SHP77 treated with DMSO at 0.1 percent for 48 hours (cell line): ENCODE results near the gene MUC2.

Experiments used
- DNase-seq: peaks from one replicate; lab custom pipeline; 2025; lab: John Stamatoyannopoulos, UW

Gene MUC2

DNA sequence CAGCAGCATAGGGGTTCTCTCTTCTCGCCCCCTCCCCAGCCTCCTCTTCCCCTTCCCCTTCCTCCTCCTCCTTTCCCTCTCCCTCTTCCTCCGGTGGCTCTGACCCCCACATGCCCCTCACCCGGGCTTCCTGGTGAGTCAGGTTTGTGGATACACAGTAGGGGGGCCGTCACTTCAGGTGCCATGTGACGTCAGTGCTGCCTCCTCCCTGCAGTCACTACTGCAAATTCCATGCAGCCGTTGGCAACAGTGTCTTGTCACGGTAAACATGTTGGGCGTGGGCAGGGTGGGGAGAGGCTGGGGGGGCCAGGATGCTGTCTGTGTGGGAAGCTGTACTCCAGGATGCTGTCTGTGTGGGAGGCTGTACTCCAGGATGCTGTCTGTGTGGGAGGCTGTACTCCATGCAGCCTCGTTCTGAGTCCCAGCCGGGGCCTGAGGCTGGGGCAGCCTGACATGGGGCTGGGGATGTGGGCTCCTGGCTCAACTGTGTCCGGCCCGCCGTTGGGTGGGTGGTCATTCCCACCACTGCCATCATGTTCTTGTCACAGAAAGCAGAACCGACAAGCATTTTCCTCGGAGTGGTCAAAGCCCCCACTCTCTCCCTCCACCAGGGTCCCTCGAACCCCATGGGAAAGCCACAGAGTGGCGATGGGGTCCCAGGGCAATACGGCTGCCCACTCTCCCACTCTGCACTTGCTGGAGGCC is 2.4 kb upstream of the MUC2 start:
- no peak for DNase-seq

DNA sequence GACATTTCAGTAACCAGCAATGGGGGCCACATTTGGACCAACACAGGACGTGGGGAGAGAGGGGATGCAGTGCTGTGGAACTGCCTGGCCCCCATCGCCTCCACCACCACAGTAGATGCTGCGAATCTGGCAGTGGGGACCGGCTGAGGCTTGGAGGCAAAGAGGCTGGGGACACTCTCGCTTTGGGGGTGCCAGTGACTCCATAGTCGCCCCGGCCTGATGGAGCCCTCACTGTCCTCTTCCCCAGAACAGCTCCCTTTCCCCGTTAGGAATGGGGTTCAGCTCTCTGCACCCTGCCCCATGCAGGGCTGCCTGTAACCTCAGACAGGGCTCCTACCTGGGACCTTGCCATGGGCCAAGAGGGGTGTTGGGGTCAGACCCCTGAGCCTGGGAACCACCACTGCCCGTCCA is 1.8 kb upstream of the MUC2 start:
- no peak for DNase-seq

DNA sequence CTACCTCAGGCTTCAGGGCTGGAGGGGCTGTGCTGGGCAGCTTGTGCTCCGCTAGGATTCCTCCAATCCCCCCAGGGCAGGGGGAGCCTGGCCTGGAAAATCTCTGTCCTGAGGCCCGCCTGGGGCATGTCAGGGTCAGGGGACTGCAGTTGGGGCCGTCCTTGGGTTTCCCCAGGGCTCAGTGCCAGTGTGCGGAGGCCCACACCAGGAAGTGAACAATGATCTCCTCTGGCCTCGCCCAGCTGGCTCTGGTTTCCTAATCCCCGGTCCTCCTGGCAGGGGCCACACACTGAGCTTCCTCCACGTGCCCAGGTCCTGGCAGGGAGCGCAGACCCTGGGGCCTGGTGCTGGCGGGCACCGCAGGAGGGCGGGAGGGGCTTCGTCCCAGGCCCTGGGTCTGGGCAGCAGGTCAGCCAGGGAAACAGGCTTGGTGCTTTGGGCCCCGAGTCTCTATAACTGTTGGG is 1.4 kb upstream of the MUC2 start:
- DNase-seq, result no peak

DNA sequence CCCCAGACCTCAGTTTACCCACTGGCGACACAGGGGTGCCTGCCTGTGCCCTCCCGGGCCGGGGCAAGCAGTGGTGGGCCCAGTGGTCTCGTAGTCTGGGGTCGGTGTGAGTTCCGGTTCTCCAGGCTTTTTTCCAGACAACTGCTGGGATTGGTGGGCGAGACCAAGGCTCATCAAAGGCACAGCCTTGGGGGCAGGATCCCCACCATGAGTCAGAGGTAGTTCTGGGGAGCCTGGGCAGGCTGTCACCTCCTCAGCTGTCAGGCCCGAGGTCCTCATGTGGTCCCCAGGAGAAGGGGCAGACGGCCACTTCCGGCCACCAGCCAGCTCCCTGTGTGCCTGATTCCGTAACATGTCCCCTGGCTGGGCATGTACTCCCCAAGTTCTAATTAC is 827 bp upstream of the MUC2 start:
- DNase-seq, result no peak

DNA sequence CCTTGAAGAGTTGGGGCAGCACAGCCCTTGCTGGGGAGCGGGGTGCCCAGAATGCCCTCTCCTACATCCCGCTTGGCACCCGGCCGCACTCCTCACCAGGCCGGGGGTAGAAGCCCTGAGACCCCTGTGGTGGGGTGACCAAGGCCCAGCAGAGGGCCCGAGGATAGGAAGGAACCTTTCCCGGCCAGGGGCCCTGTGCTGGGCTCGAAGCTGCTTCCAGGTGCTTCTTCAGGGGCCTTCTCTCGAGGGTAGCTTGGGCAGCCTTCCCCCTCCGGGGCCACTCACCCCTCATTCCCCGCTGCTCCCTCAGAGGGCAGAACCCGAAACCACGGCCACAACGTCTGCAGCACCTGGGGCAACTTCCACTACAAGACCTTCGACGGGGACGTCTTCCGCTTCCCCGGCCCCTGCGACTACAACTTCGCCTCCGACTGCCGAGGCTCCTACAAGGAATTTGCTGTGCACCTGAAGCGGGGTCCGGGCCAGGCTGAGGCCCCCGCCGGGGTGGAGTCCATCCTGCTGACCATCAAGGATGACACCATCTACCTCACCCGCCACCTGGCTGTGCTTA is 752 bp downstream of the MUC2 start:
- no peak for DNase-seq

DNA sequence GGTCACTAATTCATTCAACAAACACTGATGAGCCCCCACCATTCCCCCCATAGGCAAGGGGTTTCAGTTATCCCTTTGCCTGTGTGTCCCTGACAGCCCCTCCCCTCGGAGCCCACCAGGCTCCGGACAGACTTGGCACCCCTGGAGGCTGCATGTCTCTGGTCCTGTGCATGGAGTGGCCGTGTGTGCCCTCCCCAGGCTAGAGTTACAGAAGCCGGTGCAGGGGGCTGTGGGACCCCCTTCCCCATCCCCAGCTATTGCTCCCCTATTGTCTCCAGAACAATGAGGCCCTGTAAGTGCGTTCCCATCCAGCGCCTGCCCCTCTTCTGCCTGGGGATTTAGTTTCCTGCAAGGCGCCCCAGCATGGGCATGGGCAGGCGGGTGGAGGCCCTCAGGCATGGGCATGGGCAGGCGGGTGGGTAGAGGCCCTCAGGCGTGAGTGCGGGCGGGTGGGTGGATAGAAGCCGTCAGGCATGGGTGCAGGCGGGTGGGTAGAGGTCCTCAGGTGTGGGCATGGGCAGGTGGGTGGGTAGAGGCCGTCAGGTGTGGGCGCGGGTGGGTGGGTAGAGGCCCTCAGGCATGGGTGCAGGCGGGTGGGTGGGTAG is 1.5 kb downstream of the MUC2 start:
- DNase-seq, result no peak

DNA sequence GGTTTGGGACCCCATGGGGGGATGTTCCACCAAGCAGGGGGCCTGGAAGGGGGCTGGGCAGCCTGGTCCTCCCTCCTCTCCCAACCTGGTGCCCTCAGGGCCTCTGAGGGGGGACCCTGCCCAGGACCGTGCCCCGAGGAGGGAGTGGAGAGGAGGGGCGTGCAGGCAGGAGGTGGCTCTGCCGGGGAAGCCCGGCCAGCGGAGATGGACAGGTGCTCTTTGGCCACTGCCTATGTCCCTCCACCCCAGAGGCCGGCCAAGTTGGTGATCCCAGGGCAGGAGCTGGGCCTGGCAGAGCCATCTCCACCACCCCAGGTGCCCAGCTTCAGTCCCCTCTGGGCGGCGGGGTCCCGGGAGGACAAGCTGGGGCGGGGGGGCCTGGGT is 2.4 kb downstream of the MUC2 start:
- no peak for DNase-seq

DNA sequence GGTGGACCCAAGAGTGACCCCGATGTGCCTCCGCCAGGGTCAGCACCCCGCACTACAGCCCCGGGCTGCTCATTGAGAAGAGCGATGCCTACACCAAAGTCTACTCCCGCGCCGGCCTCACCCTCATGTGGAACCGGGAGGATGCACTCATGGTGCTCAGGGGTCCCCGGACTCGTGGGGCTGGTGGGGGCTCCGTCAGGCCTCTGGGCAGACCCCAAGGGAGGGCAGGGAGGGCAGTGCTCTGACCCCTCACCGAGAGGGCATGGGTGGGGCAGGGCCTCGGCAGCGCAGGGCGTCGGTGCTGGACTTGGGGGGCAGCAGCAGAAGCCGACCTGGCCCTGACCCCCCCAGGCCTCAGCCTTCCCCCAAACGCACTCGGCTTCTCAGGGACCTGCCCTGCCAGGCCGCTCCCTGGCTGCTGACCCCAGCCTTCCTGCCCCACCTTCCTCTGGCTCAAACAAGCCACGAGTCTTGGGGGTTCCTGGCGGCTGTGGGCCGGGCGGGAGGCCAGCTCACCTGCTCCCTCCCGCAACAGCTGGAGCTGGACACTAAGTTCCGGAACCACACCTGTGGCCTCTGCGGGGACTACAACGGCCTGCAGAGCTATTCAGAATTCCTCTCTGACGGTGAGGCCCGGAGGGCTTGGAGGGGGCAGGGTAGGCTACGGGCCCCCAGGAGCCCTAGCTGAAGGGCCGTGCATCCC is 2.9 kb downstream of the MUC2 start:
- no peak for DNase-seq

DNA sequence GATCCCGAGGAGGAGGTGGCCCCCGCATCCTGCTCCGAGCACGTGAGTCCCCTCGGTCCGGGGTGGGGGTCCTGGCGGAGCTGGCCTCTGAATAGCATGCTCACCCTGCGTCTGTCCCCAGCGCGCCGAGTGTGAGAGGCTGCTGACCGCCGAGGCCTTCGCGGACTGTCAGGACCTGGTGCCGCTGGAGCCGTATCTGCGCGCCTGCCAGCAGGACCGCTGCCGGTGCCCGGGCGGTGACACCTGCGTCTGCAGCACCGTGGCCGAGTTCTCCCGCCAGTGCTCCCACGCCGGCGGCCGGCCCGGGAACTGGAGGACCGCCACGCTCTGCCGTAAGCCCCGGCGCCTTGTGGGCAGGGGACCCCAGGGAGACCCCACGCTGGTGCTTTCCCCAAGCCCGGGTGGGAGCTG is 3.5 kb downstream of the MUC2 start:
- no peak for DNase-seq

DNA sequence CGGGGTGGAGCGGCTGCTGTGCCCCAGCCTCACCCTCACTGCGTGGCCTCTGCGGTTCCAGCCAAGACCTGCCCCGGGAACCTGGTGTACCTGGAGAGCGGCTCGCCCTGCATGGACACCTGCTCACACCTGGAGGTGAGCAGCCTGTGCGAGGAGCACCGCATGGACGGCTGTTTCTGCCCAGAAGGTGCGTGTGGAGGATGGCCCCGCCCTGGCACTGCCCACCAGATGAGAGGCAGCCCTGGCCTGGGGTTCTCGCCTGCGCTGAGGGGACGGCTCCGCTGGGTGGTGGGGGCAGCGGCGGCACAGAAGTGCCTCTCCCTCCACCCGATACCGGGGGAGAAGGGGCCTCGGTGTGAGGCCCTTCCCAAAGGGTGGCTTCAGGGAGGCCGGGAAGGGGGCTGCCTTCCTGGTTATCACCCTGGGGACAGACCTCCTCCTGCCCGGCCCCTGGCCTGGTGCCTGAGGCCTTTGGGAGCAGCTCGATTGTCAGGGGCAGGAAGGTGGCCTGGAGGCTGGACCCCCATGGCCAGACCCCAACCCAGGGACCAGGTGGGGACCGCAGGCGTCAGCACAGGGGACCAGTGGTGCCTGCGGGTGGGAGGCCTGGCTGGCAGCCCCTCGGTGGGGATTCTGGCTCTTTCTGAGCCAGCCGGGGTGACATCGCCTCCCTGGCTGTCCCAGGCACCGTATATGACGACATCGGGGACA is 7.1 kb downstream of the MUC2 start:
- DNase-seq, result no peak

DNA sequence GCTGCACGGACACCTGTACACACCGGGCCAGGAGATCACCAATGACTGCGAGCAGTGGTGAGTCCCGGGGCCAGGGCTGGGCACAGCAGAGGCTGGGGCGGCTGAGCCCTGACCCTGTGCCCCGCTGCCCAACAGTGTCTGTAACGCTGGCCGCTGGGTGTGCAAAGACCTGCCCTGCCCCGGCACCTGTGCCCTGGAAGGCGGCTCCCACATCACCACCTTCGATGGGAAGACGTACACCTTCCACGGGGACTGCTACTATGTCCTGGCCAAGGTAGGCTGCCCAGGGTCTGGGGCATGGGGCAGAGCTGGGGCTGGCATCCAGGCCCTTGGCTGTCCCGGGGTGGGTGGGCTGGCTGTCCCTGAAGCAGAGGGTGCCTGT is 7.7 kb downstream of the MUC2 start:
- DNase-seq, result no peak

DNA sequence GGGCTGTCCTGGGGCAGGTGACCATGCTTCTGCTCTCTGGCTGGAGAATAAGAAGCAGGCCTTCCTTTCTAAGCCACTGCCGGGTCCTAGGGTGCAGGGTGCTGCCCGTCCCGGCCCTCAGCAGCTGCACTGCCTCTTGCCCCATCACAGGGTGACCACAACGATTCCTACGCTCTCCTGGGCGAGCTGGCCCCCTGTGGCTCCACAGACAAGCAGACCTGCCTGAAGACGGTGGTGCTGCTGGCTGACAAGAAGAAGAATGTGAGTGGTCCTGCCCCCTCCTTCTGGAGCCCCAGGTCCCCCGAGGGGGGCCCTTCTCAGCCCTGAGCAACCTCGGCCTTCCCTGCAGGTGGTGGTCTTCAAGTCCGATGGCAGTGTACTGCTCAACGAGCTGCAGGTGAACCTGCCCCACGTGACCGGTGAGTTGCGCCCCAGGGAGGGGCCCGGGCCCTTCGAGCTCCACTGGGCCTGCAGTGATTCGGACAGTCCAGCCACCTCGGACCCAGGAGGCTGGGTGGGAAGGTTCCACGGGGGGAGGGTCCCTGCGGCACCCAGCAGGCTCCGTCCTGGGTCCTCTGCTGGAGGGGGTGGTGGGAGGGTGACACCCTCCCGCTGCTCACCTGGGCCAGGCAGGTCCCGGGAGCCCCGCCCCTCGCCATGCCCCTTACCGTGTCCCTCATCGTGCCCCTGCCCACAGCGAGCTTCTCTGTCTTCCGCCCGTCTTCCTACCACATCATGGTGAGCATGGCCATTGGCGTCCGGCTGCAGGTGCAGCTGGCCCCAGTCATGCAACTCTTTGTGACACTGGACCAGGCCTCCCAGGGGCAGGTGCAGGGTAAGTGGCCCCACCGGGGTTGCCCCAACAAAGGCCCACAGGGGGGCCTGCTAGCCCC is 8.3 kb downstream of the MUC2 start:
- no peak for DNase-seq

DNA sequence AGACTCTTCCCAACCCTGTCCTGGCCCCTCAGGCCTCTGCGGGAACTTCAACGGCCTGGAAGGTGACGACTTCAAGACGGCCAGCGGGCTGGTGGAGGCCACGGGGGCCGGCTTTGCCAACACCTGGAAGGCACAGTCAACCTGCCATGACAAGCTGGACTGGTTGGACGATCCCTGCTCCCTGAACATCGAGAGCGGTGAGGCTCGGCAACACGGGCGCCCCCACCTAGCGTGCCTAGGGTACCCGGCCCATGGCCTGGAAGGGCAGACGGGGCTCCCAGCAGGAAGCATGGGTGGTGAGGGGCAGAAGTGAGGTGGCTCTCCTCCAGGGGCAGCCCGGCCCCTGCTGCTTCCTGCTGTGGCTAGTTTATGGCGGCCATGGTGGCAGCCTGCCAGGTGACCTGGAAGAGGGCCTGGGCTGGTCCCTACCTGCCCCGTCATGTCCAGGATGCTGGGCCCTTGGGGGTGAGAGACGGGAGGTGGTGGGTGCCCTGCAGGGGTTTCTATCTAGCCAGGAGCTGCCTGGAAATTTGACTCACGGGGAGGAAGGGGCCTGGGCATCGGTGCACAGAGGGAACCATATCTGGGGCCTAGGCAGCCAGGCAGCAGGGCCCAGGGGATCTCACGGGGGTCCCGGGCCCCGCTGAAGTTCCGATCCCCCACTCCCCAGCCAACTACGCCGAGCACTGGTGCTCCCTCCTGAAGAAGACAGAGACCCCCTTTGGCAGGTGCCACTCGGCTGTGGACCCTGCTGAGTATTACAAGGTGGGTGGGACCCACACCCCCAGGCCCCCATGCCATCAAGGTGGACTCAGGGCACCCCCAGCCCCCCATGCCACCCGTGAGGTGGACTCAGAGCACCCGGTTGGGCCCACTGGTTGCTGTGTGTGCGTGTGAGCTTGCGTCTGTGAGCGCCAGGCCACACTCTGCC is 9.2 kb downstream of the MUC2 start:
- no peak for DNase-seq

DNA sequence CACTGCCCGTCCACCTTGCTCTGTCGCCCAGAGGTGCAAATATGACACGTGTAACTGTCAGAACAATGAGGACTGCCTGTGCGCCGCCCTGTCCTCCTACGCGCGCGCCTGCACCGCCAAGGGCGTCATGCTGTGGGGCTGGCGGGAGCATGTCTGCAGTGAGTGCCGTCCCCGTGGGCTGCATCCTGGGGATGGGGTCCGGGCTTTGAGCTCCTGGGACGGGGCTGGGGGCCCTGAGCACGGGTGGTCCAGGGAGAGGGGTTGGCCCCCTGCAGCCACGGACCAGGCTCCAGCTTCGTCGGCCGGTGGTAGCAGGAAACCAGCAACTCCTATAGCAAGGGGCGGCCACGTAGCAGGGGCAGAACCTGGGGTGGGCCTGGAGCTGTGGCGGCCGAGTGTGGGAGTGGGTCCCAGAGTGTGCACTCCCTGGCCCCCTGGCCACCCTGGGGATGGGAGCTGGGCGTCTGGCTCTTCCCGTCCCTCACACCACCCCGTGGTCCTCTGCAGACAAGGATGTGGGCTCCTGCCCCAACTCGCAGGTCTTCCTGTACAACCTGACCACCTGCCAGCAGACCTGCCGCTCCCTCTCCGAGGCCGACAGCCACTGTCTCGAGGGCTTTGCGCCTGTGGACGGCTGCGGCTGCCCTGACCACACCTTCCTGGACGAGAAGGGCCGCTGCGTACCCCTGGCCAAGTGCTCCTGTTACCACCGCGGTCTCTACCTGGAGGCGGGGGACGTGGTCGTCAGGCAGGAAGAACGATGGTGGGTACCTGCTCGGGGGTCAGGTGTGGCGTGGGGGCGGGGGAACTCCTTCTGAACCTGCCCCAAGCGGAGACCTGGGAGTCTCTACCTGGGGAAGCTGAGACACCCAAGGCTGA is 10.1 kb downstream of the MUC2 start:
- no peak for DNase-seq

DNA sequence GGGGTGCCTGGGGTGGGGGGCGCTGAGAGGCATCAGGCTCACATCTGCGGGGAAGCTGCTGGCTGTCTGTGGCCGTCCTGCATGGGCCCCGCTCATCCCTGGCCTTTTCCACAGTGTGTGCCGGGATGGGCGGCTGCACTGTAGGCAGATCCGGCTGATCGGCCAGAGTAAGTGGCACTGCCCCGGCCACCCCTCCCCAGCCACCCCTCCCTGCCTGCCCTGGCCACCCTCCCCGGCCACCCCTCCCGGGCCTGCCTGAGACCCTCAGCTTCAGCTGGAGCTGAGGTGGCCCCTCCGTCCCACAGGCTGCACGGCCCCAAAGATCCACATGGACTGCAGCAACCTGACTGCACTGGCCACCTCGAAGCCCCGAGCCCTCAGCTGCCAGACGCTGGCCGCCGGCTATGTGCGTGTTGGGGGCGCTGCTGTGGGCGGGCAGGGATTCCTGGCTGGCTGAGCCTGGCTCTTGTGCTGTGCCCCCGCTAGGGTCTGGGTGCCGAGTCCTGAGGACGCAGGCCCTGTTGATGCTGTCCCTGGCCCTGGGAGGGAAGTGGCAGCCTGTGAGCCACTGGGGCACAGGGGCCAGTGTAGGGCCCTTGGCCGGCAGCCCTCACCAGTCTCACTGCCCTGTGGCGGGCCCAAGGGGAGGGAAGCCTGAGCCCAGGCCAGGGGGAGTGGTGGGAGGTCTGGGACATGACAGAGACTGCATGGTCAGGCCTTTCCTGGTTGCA is 10.9 kb downstream of the MUC2 start:
- no peak for DNase-seq

DNA sequence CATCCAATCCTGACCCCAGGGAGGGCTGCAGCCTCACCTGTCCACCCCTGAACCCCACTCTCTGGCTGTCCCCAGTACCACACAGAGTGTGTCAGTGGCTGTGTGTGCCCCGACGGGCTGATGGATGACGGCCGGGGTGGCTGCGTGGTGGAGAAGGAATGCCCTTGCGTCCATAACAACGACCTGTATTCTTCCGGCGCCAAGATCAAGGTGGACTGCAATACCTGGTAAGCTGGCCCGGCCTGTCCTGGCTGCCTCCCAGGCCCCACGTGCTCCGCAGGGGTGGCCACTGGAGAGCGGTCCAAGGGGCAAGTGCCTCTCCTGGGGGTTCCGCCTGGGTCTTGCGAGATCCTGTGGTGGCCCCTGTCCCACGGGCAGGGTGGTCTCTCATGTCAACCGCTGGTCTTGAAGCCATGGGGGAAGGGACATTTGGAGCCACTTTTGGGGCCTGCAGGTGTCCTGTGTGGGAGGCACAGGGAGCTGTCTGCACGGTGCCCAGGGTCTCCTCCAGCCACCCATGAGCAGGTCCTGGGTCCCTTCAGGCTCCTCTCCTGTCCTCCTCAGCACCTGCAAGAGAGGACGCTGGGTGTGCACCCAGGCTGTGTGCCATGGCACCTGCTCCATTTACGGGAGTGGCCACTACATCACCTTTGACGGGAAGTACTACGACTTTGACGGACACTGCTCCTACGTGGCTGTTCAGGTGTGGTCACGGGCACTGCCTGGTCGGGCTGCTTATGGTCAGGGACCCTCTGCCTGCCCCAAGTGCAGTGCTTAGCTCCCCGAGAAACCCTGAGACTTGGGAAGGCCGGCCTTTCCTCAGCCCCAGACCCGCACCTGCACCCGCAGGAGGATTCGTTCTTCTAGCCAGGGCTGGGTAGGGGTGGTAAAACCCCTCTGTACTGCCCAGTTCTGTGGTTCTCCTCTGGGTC is 11.8 kb downstream of the MUC2 start:
- DNase-seq, result no peak

DNA sequence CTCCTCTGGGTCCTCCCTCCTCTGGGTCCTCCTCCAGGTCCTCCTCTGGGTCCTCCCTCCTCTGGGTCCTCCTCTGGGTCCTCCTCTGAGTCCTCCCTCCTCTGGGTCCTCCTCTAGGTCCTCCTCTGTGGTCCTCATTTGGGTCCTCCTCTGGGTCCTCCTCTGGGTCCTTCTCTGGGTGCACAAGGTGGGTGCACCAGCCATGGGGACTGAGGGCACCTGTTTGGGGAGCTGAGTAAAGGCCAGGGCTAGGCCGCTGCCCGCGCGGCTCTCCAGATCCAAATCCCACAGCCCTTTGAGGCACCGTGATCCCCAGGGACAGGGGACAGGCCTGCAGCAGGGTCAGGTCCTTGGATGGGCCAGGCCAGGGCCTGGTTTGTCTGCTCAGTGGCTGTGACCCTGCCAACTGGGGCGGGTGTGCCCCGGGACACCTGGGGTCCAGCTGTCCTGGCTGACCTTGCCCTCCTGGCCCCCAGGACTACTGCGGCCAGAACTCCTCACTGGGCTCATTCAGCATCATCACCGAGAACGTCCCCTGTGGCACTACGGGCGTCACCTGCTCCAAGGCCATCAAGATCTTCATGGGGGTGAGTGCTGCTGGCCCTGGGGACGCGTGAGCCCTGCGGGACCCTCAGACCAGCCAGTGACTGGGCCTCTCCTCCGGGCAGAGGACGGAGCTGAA is 12.7 kb downstream of the MUC2 start:
- DNase-seq, result no peak
